DMS53 (cell line): ENCODE data around the gene CAMKK1.

Experiments
- DNase-seq: peaks from one replicate; lab custom pipeline; 2025; lab: John Stamatoyannopoulos, UW

CAMKK1 gene

GRCh38 chr17:3917391-3917931 is 24.6 kb upstream of the CAMKK1 start:
- DNase-seq: no peak

GRCh38 chr17:3916825-3917224 is 24.0 kb upstream of the CAMKK1 start:
- DNase-seq: no peak

- DNase-seq: no peak
These were observed 23.3 kb upstream of the CAMKK1 start, which contains the start of gene P2RX1 for GRCh38 chr17:3915995-3916696. Gene P2RX1, minus strand, starts transcription at chr17:3916465. Its CDS starts 240 bp downstream, at chr17:3916225.

- DNase-seq: no peak
These were observed 22.7 kb upstream of the CAMKK1 start for GRCh38 chr17:3915581-3915994.

GRCh38 chr17:3914312-3914670 is 21.4 kb upstream of the CAMKK1 start:
- no peak for DNase-seq

GRCh38 chr17:3913531-3914311 is 20.9 kb upstream of the CAMKK1 start:
- DNase-seq: peak; percentile 81

GRCh38 chr17:3912827-3913226 is 20.0 kb upstream of the CAMKK1 start:
- DNase-seq: no peak

GRCh38 chr17:3911271-3912053 is 18.6 kb upstream of the CAMKK1 start:
- DNase-seq: peak; percentile 80

GRCh38 chr17:3910420-3911270 is 17.8 kb upstream of the CAMKK1 start:
- no peak for DNase-seq

- DNase-seq: no peak
These were observed 16.4 kb upstream of the CAMKK1 start for GRCh38 chr17:3909257-3909656.

GRCh38 chr17:3907483-3908216 is 14.8 kb upstream of the CAMKK1 start:
- peak; percentile 44 for DNase-seq

- DNase-seq: no peak
These were observed 14.0 kb upstream of the CAMKK1 start for GRCh38 chr17:3906881-3907280.

- peak; percentile 73 for DNase-seq
These were observed 12.2 kb upstream of the CAMKK1 start for GRCh38 chr17:3905017-3905520.

- DNase-seq: no peak
These were observed 11.6 kb upstream of the CAMKK1 start for GRCh38 chr17:3904501-3904900.

- no peak for DNase-seq
These were observed 11.0 kb upstream of the CAMKK1 start for GRCh38 chr17:3903881-3904290.

- no peak for DNase-seq
These were observed 10.4 kb upstream of the CAMKK1 start for GRCh38 chr17:3903051-3903825.

- no peak for DNase-seq
These were observed 7.8 kb upstream of the CAMKK1 start for GRCh38 chr17:3900646-3901045.

GRCh38 chr17:3897731-3898130 is 4.9 kb upstream of the CAMKK1 start:
- DNase-seq: no peak

- no peak for DNase-seq
These were observed 4.0 kb upstream of the CAMKK1 start for GRCh38 chr17:3896968-3897235.
